Subcutaneous abdominal adipose tissue (tissue), 5 donors: Measurements from ENCODE around the gene SH3YL1.

Experiments used
- H3K27ac ChIP-seq: one replicate; pipeline ENCODE4 v1.7.0; 2013; ENCODE audit warnings: low read depth, mild to moderate bottlenecking, inconsistent platforms, low read length, moderate library complexity
- H3K27me3 ChIP-seq, 5 donors: one replicate each; pipeline ENCODE4 v1.7.0; 2013; ENCODE audit warnings: low read length in 5 of 5, inconsistent platforms in 1 of 5; ENCODE audit not compliant: control insufficient read depth in 5 of 5, insufficient read depth in 4 of 5
- H3K36me3 ChIP-seq, 5 donors: one replicate each; pipeline ENCODE4 v1.7.0; 2013; ENCODE audit warnings: low read length in 5 of 5; ENCODE audit not compliant: control insufficient read depth in 5 of 5, insufficient read depth in 5 of 5
- H3K4me1 ChIP-seq, 5 donors: one replicate each; pipeline ENCODE4 v1.7.0; 2013; ENCODE audit warnings: low read length in 5 of 5, mild to moderate bottlenecking in 3 of 5, moderate library complexity in 1 of 5; ENCODE audit not compliant: control insufficient read depth in 5 of 5, insufficient read depth in 5 of 5
- H3K4me3 ChIP-seq, 5 donors: one replicate each; pipeline ENCODE4 v1.7.0; 2013; ENCODE audit warnings: low read length in 5 of 5, low read depth in 1 of 5
- H3K9ac ChIP-seq, 5 donors: one replicate each; pipeline ENCODE4 v1.7.0; 2013; ENCODE audit warnings: low read length in 5 of 5, mild to moderate bottlenecking in 4 of 5, moderate library complexity in 3 of 5
- H3K9me3 ChIP-seq, 5 donors: one replicate each; pipeline ENCODE4 v1.7.0; 2013; ENCODE audit warnings: low read length in 5 of 5; ENCODE audit not compliant: control insufficient read depth in 5 of 5
- donor health status: healthy.
- donor health status: healthy.
- donor health status: healthy.
- donor health status: healthy.
- donor health status: healthy.

The SH3YL1 gene

DNA sequence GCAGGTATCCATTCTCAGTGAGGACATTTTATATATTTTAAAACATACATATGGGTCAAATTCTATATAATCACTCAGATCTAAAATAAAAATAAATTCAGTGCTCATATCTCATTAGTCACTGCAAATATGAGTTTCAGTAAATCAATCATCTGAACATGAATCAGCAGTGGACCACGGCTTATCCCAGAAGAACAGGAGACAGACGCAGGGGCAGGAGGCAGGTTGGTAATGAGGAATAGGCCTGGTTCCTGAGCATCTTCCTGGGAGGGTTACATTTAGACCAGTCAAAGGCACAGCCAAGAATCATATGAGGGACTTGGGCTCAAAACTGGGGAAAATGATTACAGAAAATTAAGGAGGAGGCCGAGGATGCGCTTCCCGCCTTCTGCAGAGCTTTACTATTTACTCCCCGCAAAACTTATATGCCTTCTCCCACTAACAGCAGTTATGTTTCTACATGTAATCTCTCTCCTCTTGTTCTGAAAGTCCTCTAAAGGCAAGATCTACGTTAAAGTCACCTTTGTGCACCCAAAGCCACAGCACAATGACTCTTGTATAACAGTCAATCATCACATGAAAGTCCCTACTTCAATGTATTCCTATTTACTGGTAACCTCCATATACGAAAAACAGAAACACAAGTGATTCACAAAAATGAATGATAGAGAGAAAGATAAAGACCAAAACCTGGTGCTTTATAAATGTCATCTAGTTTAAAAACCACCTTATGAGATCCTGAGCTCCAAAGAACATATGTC is 35.1 kb downstream of the SH3YL1 start:
- no peak overlapping the region for H3K9ac ChIP-seq
- no peaks in the 10 kb centered on the region for H3K27me3 ChIP-seq
- no peaks in the 10 kb centered on the region for H3K9me3 ChIP-seq
- peaks cover 0 to 3% (median 0%) of the 10 kb centered on the region in 5 donors for H3K4me1 ChIP-seq
- no peak overlapping the region for H3K4me3 ChIP-seq
- H3K27ac ChIP-seq: no peak overlapping the region
- peaks cover 28 to 55% (median 41%) of the 10 kb centered on the region in 5 donors for H3K36me3 ChIP-seq

- Histone ChIP-seq H3K4me3 (no peak overlapping the region), H3K27me3 (no peaks in the 10 kb centered on the region), H3K27ac (no peak overlapping the region), H3K36me3 (peaks cover 32 to 51% (median 41%) of the 10 kb centered on the region in 5 donors), H3K9me3 (no peaks in the 10 kb centered on the region), H3K9ac (no peak overlapping the region), H3K4me1 (peaks cover 0 to 4% (median 0%) of the 10 kb centered on the region in 5 donors)
Measured at GRCh38 chr2:228115-228514, 35.7 kb downstream of the SH3YL1 start.

GRCh38 chr2:223971-224760 is 39.7 kb downstream of the SH3YL1 start:
- no peak overlapping the region for H3K27ac ChIP-seq
- H3K4me1 ChIP-seq: peaks cover 0 to 5% (median 2%) of the 10 kb centered on the region in 5 donors
- H3K36me3 ChIP-seq: peaks cover 32 to 49% (median 40%) of the 10 kb centered on the region in 5 donors
- no peaks in the 10 kb centered on the region for H3K9me3 ChIP-seq
- no peak overlapping the region for H3K4me3 ChIP-seq
- H3K27me3 ChIP-seq: no peaks in the 10 kb centered on the region
- no peak overlapping the region for H3K9ac ChIP-seq

DNA sequence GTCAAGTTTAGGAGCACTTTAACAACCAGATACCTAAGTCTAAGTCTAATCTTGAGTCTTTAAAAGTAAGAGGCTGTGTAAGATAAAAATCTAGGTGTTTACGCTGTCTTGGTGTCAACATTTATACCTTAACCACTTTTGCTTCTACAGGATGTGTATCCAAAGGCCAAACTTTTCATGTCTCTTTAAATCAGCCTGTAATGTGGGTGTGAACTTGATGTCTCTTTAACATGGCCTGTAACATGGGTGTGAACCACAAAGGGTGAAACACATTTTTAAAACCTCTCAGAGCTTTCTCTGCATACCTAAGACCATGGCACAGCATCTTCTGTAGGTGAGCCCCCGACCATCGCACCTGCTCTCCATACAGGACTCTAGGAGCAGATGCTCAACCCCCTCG is 40.4 kb downstream of the SH3YL1 start:
- H3K9ac ChIP-seq: no peak overlapping the region
- H3K36me3 ChIP-seq: peaks cover 27 to 47% (median 40%) of the 10 kb centered on the region in 5 donors
- no peak overlapping the region for H3K4me3 ChIP-seq
- no peaks in the 10 kb centered on the region for H3K27me3 ChIP-seq
- no peak overlapping the region for H3K27ac ChIP-seq
- H3K4me1 ChIP-seq: peaks cover 0 to 5% (median 2%) of the 10 kb centered on the region in 5 donors
- H3K9me3 ChIP-seq: no peaks in the 10 kb centered on the region

DNA sequence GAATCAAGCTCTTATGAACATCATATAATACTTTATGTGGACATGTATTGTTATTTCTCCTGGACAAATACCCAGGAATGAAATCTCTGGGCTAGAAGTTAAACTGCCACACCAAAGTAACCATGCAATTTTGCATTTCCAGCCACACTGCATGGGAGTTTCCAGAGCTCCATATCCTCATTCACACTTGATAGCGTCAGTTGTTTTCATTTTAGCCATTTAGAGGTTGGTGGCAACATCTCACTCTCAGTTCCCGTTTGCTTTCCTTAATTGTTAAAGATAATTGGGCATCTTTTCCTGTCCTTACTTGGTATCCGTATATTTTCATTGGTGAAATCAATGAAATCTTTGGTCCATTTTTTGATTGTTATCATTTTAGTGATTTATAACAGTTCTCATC is 47.8 kb downstream of the SH3YL1 start:
- peaks cover 0 to 6% (median 4%) of the 10 kb centered on the region in 5 donors for H3K9me3 ChIP-seq
- H3K9ac ChIP-seq: no peak overlapping the region
- H3K4me3 ChIP-seq: no peak overlapping the region
- no peak overlapping the region for H3K27ac ChIP-seq
- H3K27me3 ChIP-seq: peaks cover 0 to 3% (median 0%) of the 10 kb centered on the region in 5 donors
- H3K4me1 ChIP-seq: no peaks in the 10 kb centered on the region
- peaks cover 8 to 24% (median 17%) of the 10 kb centered on the region in 5 donors for H3K36me3 ChIP-seq

DNA sequence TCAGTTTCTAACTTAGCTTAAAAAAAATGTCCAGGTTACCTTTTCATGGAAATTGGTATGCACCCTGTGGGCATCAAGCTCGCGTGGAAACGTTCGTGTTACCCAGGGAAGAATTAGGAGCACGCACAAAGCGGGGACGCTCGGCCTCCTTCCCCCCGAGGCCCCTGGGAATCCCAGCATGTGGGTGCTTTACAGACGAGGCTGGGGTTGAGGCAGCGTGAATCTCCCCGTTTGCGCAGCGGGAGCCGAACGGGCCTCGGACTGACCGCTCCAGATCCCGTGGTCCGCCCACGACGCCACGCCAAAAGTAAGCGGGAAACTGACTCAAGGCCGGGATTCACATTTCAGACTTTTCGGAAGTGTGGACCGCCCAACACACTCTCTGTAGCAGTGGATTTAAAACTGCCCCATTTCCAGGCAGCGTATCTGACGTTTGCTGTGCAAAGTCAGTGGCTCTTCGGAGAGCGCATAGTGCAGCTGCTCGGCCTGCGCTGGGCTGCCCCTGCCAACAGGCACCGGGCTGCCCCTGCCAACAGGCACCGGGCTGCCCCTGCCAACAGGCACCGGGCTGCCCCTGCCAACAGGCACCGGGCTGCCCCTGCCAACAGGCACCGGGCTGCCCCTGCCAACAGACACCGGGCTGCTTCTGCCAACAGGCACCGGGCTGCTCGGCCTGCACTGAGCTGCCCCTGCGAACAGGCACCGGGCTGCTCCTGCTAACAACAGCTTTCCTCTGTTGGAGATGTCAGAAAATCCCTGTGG is 49.7 kb downstream of the SH3YL1 start:
- peaks cover 7 to 17% (median 11%) of the 10 kb centered on the region in 5 donors for H3K36me3 ChIP-seq
- H3K27me3 ChIP-seq: peaks cover 0 to 11% (median 5%) of the 10 kb centered on the region in 5 donors
- no peak overlapping the region for H3K27ac ChIP-seq
- H3K4me1 ChIP-seq: no peaks in the 10 kb centered on the region
- H3K4me3 ChIP-seq: no peak overlapping the region
- H3K9ac ChIP-seq: no peak overlapping the region
- peaks cover 0 to 6% (median 4%) of the 10 kb centered on the region in 5 donors for H3K9me3 ChIP-seq

DNA sequence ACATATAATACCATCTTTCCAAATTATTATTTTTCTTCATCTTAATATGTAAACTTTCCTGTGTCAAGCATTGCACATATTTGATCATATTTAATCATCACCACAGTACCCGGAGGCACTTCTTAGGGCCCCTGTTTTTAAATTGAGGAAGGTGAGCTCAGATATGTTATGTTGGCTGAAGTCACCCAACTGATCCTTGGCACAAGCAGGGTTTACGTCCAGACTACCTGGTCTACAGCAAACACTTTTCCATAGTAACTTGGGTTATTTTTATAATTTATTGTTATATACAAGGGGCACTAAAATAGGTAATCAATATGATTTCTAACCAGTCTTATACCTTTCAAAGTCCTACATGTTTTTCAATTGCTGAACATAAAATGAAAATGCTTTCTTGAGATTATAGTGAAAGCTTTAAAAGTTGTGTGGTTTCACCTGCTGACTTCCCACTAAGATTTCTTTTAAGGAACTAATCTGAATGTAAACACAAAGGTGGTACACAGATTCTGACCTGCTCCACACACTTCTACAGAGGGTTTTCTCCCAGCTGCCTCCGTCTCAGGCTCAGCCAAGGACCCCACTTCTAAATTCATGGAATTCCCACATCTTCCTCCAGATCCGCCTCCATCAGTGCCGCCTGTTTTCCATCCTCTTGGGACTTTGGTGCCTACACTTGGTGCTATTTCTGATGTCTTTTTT is 52.2 kb downstream of the SH3YL1 start:
- H3K27me3 ChIP-seq: peaks cover 0 to 11% (median 5%) of the 10 kb centered on the region in 5 donors
- H3K4me1 ChIP-seq: no peaks in the 10 kb centered on the region
- no peaks in the 10 kb centered on the region for H3K36me3 ChIP-seq
- no peak overlapping the region for H3K4me3 ChIP-seq
- H3K9me3 ChIP-seq: peaks cover 0 to 6% (median 4%) of the 10 kb centered on the region in 5 donors
- no peak overlapping the region for H3K9ac ChIP-seq
- H3K27ac ChIP-seq: no peak overlapping the region

DNA sequence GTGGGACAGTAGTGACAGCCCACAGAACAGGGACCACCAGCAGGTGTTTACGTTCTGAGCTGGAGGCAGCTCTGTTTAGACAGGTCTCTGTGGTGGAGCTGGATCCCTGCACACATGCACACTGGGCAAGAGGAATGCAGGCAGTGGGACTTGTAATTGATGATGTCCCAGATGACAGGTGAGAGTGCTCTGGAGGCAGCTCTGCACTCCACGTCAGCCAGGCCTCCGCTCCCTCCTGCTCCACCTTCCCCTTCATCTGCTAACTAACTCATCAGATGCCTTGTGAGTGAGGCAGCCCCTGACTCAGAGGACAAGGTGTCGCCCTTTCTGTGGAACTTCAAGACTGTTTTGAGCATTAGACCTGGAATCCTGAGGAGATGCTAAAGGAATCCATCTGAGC is 53.2 kb downstream of the SH3YL1 start:
- Histone ChIP-seq H3K9ac (no peak overlapping the region), H3K27ac (no peak overlapping the region), H3K4me3 (no peak overlapping the region), H3K36me3 (no peaks in the 10 kb centered on the region), H3K27me3 (peaks cover 0 to 11% (median 5%) of the 10 kb centered on the region in 5 donors), H3K9me3 (peaks cover 0 to 6% (median 4%) of the 10 kb centered on the region in 5 donors), H3K4me1 (no peaks in the 10 kb centered on the region)

GRCh38 chr2:209470-209869 is 54.4 kb downstream of the SH3YL1 start:
- peaks cover 0 to 6% (median 4%) of the 10 kb centered on the region in 5 donors for H3K9me3 ChIP-seq
- H3K27me3 ChIP-seq: peaks cover 0 to 11% (median 5%) of the 10 kb centered on the region in 5 donors

More at GRCh38 chr2:209470-209869, 54.4 kb downstream of the SH3YL1 start:
- no peak overlapping the region for H3K4me3 ChIP-seq
- H3K4me1 ChIP-seq: no peaks in the 10 kb centered on the region
- no peak overlapping the region for H3K27ac ChIP-seq
- no peak overlapping the region for H3K9ac ChIP-seq
- H3K36me3 ChIP-seq: no peaks in the 10 kb centered on the region
